Measurements from ENCODE around the gene DUSP23.
A peak's percentile ranks its signal among the peaks of the same experiment; 100 is the strongest.

The DUSP23 gene

GRCh38 chr1:159829273-159829634, 48.5 kb downstream of the DUSP23 start:
- no peak for DNase-seq

GRCh38 chr1:159829822-159830465, 49.2 kb downstream of the DUSP23 start:
- no peak for DNase-seq

- no peak for DNase-seq
These were observed 50.0 kb downstream of the DUSP23 start for GRCh38 chr1:159830722-159831121.

- DNase-seq, result peak; percentile 41
These were observed 50.8 kb downstream of the DUSP23 start for GRCh38 chr1:159831412-159832141.
